OCI-LY1 (cell line): ENCODE measurements around the gene IL10RB.

Experiments
- EZH2 ChIP-seq: fragments of 200-600 bp; sonication (generic), shearing (Covaris generic); IDR thresholded peaks from 2 replicates; pipeline ENCODE4 v1.8.0; 2017; ENCODE audit warnings: borderline replicate concordance, mixed run types, mild to moderate bottlenecking, antibody characterized with exemption, low read length, moderate library complexity, mixed read lengths
- TF ChIP-seq, protein P1 (sequence below): fragments of 200-600 bp; sonication (generic), shearing (Covaris generic); IDR thresholded peaks from 2 replicates; pipeline ENCODE4 v1.5.1; 2017; ENCODE audit warnings: mild to moderate bottlenecking, antibody characterized with exemption, low read length, moderate library complexity, mixed read lengths

DNA sequence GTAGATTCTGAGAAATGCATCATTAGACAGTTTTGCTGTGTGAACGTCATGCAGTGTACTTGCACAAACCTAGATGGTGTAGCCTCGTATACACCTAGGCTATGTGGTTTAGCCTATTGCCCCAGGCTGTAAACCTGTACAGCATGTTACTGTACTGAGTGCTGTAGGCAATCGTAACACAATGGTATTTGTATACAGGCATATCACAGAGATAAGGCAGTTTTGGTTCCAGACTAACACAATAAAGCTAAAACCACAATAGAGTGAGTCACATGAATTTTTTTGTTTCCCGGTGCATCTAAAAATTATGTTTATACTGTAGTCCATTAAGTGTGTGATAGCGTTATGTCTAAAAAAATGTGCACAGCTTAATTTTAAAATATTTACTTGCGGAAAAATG is 6.9 kb downstream of the IL10RB start:
- TF ChIP-seq, protein P1, sequence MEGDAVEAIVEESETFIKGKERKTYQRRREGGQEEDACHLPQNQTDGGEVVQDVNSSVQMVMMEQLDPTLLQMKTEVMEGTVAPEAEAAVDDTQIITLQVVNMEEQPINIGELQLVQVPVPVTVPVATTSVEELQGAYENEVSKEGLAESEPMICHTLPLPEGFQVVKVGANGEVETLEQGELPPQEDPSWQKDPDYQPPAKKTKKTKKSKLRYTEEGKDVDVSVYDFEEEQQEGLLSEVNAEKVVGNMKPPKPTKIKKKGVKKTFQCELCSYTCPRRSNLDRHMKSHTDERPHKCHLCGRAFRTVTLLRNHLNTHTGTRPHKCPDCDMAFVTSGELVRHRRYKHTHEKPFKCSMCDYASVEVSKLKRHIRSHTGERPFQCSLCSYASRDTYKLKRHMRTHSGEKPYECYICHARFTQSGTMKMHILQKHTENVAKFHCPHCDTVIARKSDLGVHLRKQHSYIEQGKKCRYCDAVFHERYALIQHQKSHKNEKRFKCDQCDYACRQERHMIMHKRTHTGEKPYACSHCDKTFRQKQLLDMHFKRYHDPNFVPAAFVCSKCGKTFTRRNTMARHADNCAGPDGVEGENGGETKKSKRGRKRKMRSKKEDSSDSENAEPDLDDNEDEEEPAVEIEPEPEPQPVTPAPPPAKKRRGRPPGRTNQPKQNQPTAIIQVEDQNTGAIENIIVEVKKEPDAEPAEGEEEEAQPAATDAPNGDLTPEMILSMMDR, result no peak
- no peak for TF ChIP-seq EZH2
